K562 (cell line): ENCODE results near the gene HPS5. TPM values are rescaled to one million over a fixed set of nuclear protein-coding genes. Genes with fewer than 3 reads are reported as not detected.

Source experiments
- CBX5 ChIP-seq: IDR thresholded peaks from 2 replicates; pipeline ENCODE4 v1.6.1; 2014; ENCODE audit warnings: low read depth, borderline replicate concordance
- CCAR2 ChIP-seq: fragments of 200-400 bp; formaldehyde crosslinking; IDR thresholded peaks from 2 replicates; pipeline ENCODE4 v1.6.1; 2017; ENCODE audit warnings: mild to moderate bottlenecking, low read depth, low read length
- CHD1 ChIP-seq: fragments of 200-600 bp; sonication (generic); IDR thresholded peaks from one replicate; pipeline ENCODE4 v1.6.1; 2012; ENCODE audit warnings: mild to moderate bottlenecking, moderate library complexity, low read length, inconsistent platforms
- ETS1 ChIP-seq: conservative IDR thresholded peaks from 2 replicates; pipeline ENCODE4 v1.6.1; 2011; ENCODE audit warnings: low read depth, mild to moderate bottlenecking, low read length; ENCODE audit not compliant: control insufficient read depth
- FOS ChIP-seq: IDR thresholded peaks from 3 replicates; pipeline ENCODE4 v1.6.1; 2011; ENCODE audit not compliant: insufficient read length; ENCODE audit errors: extremely low read depth
- FOSL1 ChIP-seq: fragments of 200-800 bp; sonication (Bioruptor generic); conservative IDR thresholded peaks from 2 replicates; pipeline ENCODE4 v1.6.1; 2016; ENCODE audit warnings: missing genetic modification characterization, missing compliant biosample characterization
- FOXP4 ChIP-seq: sonication (generic); formaldehyde crosslinking; IDR thresholded peaks from 2 replicates; pipeline ENCODE4 v1.8.0; 2022; ENCODE audit warnings: mild to moderate bottlenecking, missing genetic modification reagents, borderline replicate concordance
- ID3 ChIP-seq, 2 experiments: fragments of 250-450 bp in 1 of 2; fragments of 450-650 bp in 1 of 2; sonication (Bioruptor Pico) in 1 of 2; IDR thresholded peaks; 2 replicates each; pipeline versions ENCODE4 v1.6.1 to v1.8.0; 2016 to 2021; ENCODE audit warnings: mild to moderate bottlenecking in 2 of 2, moderate library complexity in 2 of 2, missing compliant biosample characterization in 1 of 2, missing genetic modification characterization in 1 of 2
- MAFK ChIP-seq: IDR thresholded peaks from 2 replicates; pipeline ENCODE4 v1.6.1; 2011; ENCODE audit warnings: low read length, improper control_type of control experiment
- MYC ChIP-seq, 2 experiments: fragments of 250-450 bp in 1 of 2; sonication (Bioruptor Pico) in 1 of 2; IDR thresholded peaks; 2 replicates each; pipeline versions ENCODE4 v1.5.1 to v1.6.1; 2012 to 2021; ENCODE audit warnings: low read depth in 2 of 2, borderline replicate concordance in 1 of 2, improper control_type of control experiment in 1 of 2, low read length in 1 of 2, mild to moderate bottlenecking in 1 of 2, moderate library complexity in 1 of 2
- RAD51 ChIP-seq: fragments of 450-650 bp; IDR thresholded peaks from 2 replicates; pipeline ENCODE4 v1.7.1; 2016; ENCODE audit warnings: low read depth, mild to moderate bottlenecking, borderline replicate concordance
- RCOR1 ChIP-seq, 2 experiments: IDR thresholded peaks; 2 replicates each; pipeline ENCODE4 v1.6.1; 2012; ENCODE audit warnings: low read depth in 2 of 2, low read length in 2 of 2, borderline replicate concordance in 1 of 2, improper control_type of control experiment in 1 of 2
- THRAP3 ChIP-seq: fragments of 450-650 bp; IDR thresholded peaks from 2 replicates; pipeline ENCODE4 v1.6.1; 2016; ENCODE audit warnings: mild to moderate bottlenecking, inconsistent platforms, borderline replicate concordance
- VEZF1 ChIP-seq: fragments of 200-800 bp; sonication (Bioruptor generic); IDR thresholded peaks from 2 replicates; pipeline ENCODE4 v1.6.1; 2017; ENCODE audit warnings: missing genetic modification characterization, missing compliant biosample characterization
- YBX1 ChIP-seq: fragments of 450-650 bp; IDR thresholded peaks from 2 replicates; pipeline ENCODE4 v1.7.1; 2016; ENCODE audit warnings: mild to moderate bottlenecking
- ZMIZ1 ChIP-seq, 2 experiments: fragments of 150-350 bp in 1 of 2; IDR thresholded peaks; 2 replicates each; pipeline ENCODE4 v1.6.1; 2012 to 2016; ENCODE audit warnings: low read depth in 2 of 2, low read length in 2 of 2, mild to moderate bottlenecking in 1 of 2, moderate library complexity in 1 of 2
- ZNF124 ChIP-seq: sonication (generic); formaldehyde crosslinking; IDR thresholded peaks from 2 replicates; pipeline ENCODE4 v1.8.1; 2022; ENCODE audit warnings: missing genetic modification reagents
- polyA plus RNA-seq, 8 experiments: library from polyadenylated mRNA; depleted of rRNA in 4 of 8; stranded (reverse) in 5 of 8; unstranded in 3 of 8; fragments of >200 nt; fragmentation: Nextera tagmentation in 2 of 8; fragmentation: Illumina TruSeq in 1 of 8; extraction: Ambion mirVana in 2 of 8; extraction: Trizol in 1 of 8; gene quantifications; 2 replicates each; pipeline versions ENCODE4 v1.2.1 to v1.2.3, GENCODE V29; 2011 to 2014; ENCODE audit warnings: inconsistent platforms in 1 of 8, missing spikeins in 1 of 8
- total RNA-seq, 7 experiments: library from RNA; depleted of rRNA in 6 of 7; stranded (reverse); fragments of >200 nt in 6 of 7; fragmentation: Illumina TruSeq in 2 of 7; extraction: Trizol in 2 of 7; gene quantifications; 2 replicates each; pipeline versions ENCODE4 v1.2.1 to v1.2.3, GENCODE V29; 2011 to 2021; ENCODE audit warnings: low replicate concordance in 1 of 7

The HPS5 gene
- total and polyA plus RNA-seq, 9 of the 15 experiments (the other 6 are each of a cell fraction or from before 2014, with no cell fraction given) = 12.2 to 28.1 (median 16.8) TPM

GRCh38 chr11:18313965-18314763, 7.8 kb downstream of the HPS5 start (continued):
- TF ChIP-seq ID3 (CRISPR knock-in tag; IDR thresholded peaks at IDR 0.05) (no peak), ID3 (tag; IDR thresholded peaks at IDR 0.05) (no peak), VEZF1 (no peak; the same call in 1 of the 2 replicates), YBX1 (no peak), FOSL1 (tag) (peak; percentile 68), CCAR2 (no peak), FOS (no peak), MAFK (peak; percentile 17; the same call in 1 of the 2 replicates), ZMIZ1 (IDR thresholded peaks at IDR 0.05; ENCODE audit: low read depth in 2 of 2, low read length in 2 of 2) (no peak), FOXP4 (no peak), ZNF124 (CRISPR knock-in tag) (no peak), CBX5 (no peak), ETS1 (no peak), CHD1 (no peak), RAD51 (no peak), THRAP3 (no peak), MYC (IDR thresholded peaks at IDR 0.05; ENCODE audit: low read depth, low read length) (no peak), MYC (CRISPR knock-in tag; IDR thresholded peaks at IDR 0.05; ENCODE audit: borderline replicate concordance, low read depth) (no peak), RCOR1 (IDR thresholded peaks at IDR 0.05; ENCODE audit: borderline replicate concordance in 1 of 2, low read depth in 2 of 2, low read length in 2 of 2) (no peak)
